Keratinocyte (primary cell): ENCODE measurements around the gene LINC01488. TPM values are rescaled to one million over a fixed set of nuclear protein-coding genes. Genes with fewer than 3 reads are reported as not detected.

Experiments used
- DNase-seq: peaks from one replicate; pipeline ENCODE4 v3.0.0-alpha.2; 2011; ENCODE audit warnings: low read depth, missing footprints, low spot score
- FAIRE-seq: peaks from 2 replicates; lab custom pipeline; 2011; peaks lifted over from hg19 to GRCh38; lab: Jason Lieb, UNC
- H2AFZ ChIP-seq: 2 replicates; pipeline ENCODE4 v1.6.0; 2012; ENCODE audit warnings: low read length, control low read depth, inconsistent platforms; ENCODE audit not compliant: control insufficient read depth
- H3K27ac ChIP-seq: 2 replicates; pipeline ENCODE4 v1.5.1; 2011; ENCODE audit warnings: low read length; ENCODE audit not compliant: control insufficient read depth, insufficient read depth
- H3K27me3 ChIP-seq: 3 replicates; pipeline ENCODE4 v1.6.0; 2011; ENCODE audit warnings: low read length; ENCODE audit not compliant: control insufficient read depth, insufficient read depth; ENCODE audit errors: extremely low read depth
- H3K36me3 ChIP-seq, 2 experiments: 2 replicates in 1 of 2; 3 replicates in 1 of 2; pipeline ENCODE4 v1.5.1; 2011; ENCODE audit warnings: low read length in 2 of 2, mild to moderate bottlenecking in 1 of 2; ENCODE audit not compliant: control insufficient read depth in 2 of 2, insufficient read depth in 2 of 2; ENCODE audit errors: extremely low read depth in 1 of 2
- H3K4me1 ChIP-seq: 3 replicates; pipeline ENCODE4 v1.5.1; 2011; ENCODE audit warnings: low read length; ENCODE audit not compliant: control insufficient read depth, insufficient read depth; ENCODE audit errors: extremely low read depth
- H3K4me2 ChIP-seq: 3 replicates; pipeline ENCODE4 v1.6.0; 2011; ENCODE audit warnings: low read depth, low read length; ENCODE audit not compliant: control insufficient read depth, insufficient read depth; ENCODE audit errors: extremely low read depth
- H3K4me3 ChIP-seq, 3 experiments: fragments of 200-600 bp in 1 of 3; sonication (generic) in 1 of 3; 2 replicates in 2 of 3; 3 replicates in 1 of 3; pipeline ENCODE4 v1.5.1; 2011 to 2016; ENCODE audit warnings: low read length in 3 of 3, mild to moderate bottlenecking in 3 of 3, control low read depth in 2 of 3, inconsistent platforms in 1 of 3, low read depth in 1 of 3, mixed read lengths in 1 of 3, mixed run types in 1 of 3, moderate library complexity in 1 of 3; ENCODE audit not compliant: control insufficient read depth in 2 of 3, insufficient read depth in 2 of 3; ENCODE audit errors: extremely low read depth in 1 of 3
- H3K79me2 ChIP-seq: 2 replicates; pipeline ENCODE4 v1.6.0; 2012; ENCODE audit warnings: low read length; ENCODE audit not compliant: control insufficient read depth, insufficient read depth
- H3K9ac ChIP-seq: 3 replicates; pipeline ENCODE4 v1.6.0; 2011; ENCODE audit warnings: low read length; ENCODE audit not compliant: control insufficient read depth, insufficient read depth; ENCODE audit errors: extremely low read depth
- H3K9me1 ChIP-seq: 3 replicates; pipeline ENCODE4 v1.6.0; 2011; ENCODE audit warnings: low read length; ENCODE audit not compliant: control insufficient read depth, insufficient read depth; ENCODE audit errors: extremely low read depth
- H3K9me3 ChIP-seq: 2 replicates; pipeline ENCODE4 v1.5.1; 2012; ENCODE audit warnings: low read depth, low read length; ENCODE audit not compliant: control insufficient read depth
- H4K20me1 ChIP-seq: 3 replicates; pipeline ENCODE4 v1.6.0; 2011; ENCODE audit warnings: low read length; ENCODE audit not compliant: control insufficient read depth, insufficient read depth; ENCODE audit errors: extremely low read depth
- CTCF ChIP-seq, 3 experiments: IDR thresholded peaks in 1 of 3; conservative IDR thresholded peaks in 1 of 3; optimal IDR thresholded peaks in 1 of 3; 2 replicates in 2 of 3; 3 replicates in 1 of 3; pipeline versions ENCODE3 to v1.5.1; 2011; ENCODE audit warnings: low read length in 3 of 3, mild to moderate bottlenecking in 3 of 3, moderate library complexity in 2 of 3, control low read depth in 1 of 3, inconsistent platforms in 1 of 3; ENCODE audit not compliant: insufficient read depth in 2 of 3; ENCODE audit errors: extremely low read depth in 1 of 3
- EZH2 ChIP-seq: IDR thresholded peaks from one replicate; pipeline ENCODE4 v1.6.1; 2012; ENCODE audit warnings: inconsistent platforms, mild to moderate bottlenecking, low read length, moderate library complexity
- dilution Hi-C: fragments of 300-500 bp; cut with MboI; formaldehyde crosslinking; loops from one replicate; pipeline ENCODE4 v1.7.0; 2020; ENCODE audit warnings: low sequenced_read_pairs; ENCODE audit not compliant: extremely low pct_ligation_motif_present
- polyA plus RNA-seq, 5 experiments: library from polyadenylated mRNA; depleted of rRNA in 3 of 5; stranded (reverse) in 3 of 5; stranded (forward) in 1 of 5; unstranded in 1 of 5; fragments of >200 nt; gene quantifications; 1 replicate in 1 of 5; 2 replicates in 3 of 5; 3 replicates in 1 of 5; pipeline versions ENCODE4 v1.2.1 to v1.2.3, GENCODE V29; 2011 to 2012; ENCODE audit warnings: missing spikeins in 2 of 5, low read depth in 1 of 5, low replicate concordance in 1 of 5

The LINC01488 gene
- polyA plus RNA-seq, 1 donor (not counting 4 experiments of a cell fraction or from before 2014, with no cell fraction given) = not detected

DNA sequence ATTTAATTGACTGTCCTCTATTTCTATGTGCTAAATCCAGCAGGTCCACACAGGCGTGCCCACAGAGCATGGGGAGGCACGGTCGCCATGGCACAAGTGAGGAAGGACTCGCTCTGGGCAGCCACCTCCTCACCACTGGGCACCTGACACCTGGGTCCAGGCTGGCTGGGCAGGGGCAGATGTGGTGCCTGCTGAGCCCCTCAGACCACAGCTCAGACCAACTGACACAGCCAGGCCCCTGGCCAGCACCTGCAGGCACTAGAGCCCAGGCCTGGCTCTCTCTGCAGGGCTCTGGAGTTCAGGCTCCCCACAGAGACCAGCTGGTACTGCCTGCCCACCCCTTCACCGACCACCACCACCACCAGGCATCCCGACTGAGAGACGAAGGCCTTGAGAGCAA, 27.9 kb downstream of the LINC01488 start:
- no peak overlapping the region for H3K4me2 ChIP-seq
- dilution Hi-C loops = no loop called here
- DNase-seq (no peak), FAIRE-seq (no peak)
- no peaks in the 10 kb centered on the region for H3K79me2 ChIP-seq
- no peak overlapping the region for H2AFZ ChIP-seq
- TF ChIP-seq CTCF (optimal IDR thresholded peaks at IDR 0.05 in 1 of 3, IDR thresholded peaks at IDR 0.05 in 1 of 3, conservative IDR thresholded peaks at IDR 0.05 in 1 of 3; ENCODE audit: extremely low read depth in 1 of 3, insufficient read depth in 2 of 3, low read length in 3 of 3) = no peak
- no peak for TF ChIP-seq EZH2
- H3K4me3 ChIP-seq = no peak overlapping the region
- no peaks in the 10 kb centered on the region for H3K36me3 ChIP-seq
- no peak overlapping the region for H3K27ac ChIP-seq
- H4K20me1 ChIP-seq = no peaks in the 10 kb centered on the region
- H3K4me1 ChIP-seq = peaks cover 3% of the 10 kb centered on the region
- no peaks in the 10 kb centered on the region for H3K27me3 ChIP-seq
- H3K9ac ChIP-seq = no peak overlapping the region
- H3K9me1 ChIP-seq = no peaks in the 10 kb centered on the region
- H3K9me3 ChIP-seq = no peaks in the 10 kb centered on the region

GRCh38 chr11:69509846-69510390, 28.5 kb downstream of the LINC01488 start:
- H3K79me2 ChIP-seq = no peaks in the 10 kb centered on the region
- no peaks in the 10 kb centered on the region for H3K9me3 ChIP-seq
- no peak overlapping the region for H3K4me3 ChIP-seq
- H3K27ac ChIP-seq = no peak overlapping the region
- H3K4me1 ChIP-seq = peaks cover 3% of the 10 kb centered on the region
- TF ChIP-seq CTCF (optimal IDR thresholded peaks at IDR 0.05 in 1 of 3, IDR thresholded peaks at IDR 0.05 in 1 of 3, conservative IDR thresholded peaks at IDR 0.05 in 1 of 3; ENCODE audit: extremely low read depth in 1 of 3, insufficient read depth in 2 of 3, low read length in 3 of 3) (no peak), EZH2 (no peak)
- no peaks in the 10 kb centered on the region for H3K36me3 ChIP-seq
- H3K27me3 ChIP-seq = no peaks in the 10 kb centered on the region
- no peak overlapping the region for H2AFZ ChIP-seq
- H4K20me1 ChIP-seq = no peaks in the 10 kb centered on the region
- FAIRE-seq (no peak), DNase-seq (no peak)
- H3K4me2 ChIP-seq = no peak overlapping the region
- dilution Hi-C loops = no loop called here
- H3K9ac ChIP-seq = no peak overlapping the region
- H3K9me1 ChIP-seq = no peaks in the 10 kb centered on the region
